T follicular helper cell (primary cell): ENCODE results near the gene CEBPE.

ENCODE experiments used
- DNase-seq: peaks from one replicate; pipeline ENCODE4 v3.0.0-alpha.2; 2020; ENCODE audit warnings: low read depth

CEBPE gene

GRCh38 chr14:23102801-23103200 lies 16.3 kb downstream of the CEBPE start:
- no peak for DNase-seq

GRCh38 chr14:23101986-23102625 lies 16.9 kb downstream of the CEBPE start:
- DNase-seq: no peak

DNA sequence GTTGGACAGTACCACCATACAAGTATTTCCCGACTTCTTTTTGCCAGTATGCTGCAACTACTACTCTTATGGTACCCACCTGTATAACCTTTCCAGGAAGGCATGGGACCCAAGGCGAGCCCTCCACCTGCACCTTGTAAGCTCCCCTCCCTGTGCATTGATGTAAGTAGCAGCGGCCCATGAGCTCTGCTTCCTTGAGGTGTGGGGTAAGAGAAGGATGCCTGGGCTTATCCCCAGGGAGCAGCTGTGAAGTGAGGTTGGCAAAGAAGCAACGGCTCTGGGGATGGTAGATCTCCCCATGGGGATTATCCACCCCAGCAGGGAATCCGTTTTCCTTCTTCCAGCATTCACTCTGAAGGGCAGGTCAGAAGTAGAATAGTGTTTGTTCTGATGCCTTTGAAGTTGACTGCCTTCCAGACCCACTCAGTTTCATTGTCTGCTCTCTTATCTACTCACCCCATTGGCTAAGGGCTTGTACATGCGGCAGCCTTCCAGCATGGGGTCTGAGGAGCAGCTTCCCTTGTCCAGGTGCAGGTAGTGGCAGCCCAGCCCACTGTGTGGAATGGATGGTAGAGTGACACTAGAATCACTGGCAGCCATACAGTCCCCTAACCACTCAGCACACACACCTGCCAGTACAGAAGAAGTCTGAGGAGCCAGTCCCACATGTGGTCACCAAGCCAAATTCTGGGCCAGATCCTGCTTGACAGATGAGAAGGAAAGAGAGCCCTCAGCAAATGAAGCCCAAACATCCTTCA lies 17.7 kb downstream of the CEBPE start:
- DNase-seq: no peak

- DNase-seq: no peak
Measured at GRCh38 chr14:23099212-23099861, 19.7 kb downstream of the CEBPE start.

DNA sequence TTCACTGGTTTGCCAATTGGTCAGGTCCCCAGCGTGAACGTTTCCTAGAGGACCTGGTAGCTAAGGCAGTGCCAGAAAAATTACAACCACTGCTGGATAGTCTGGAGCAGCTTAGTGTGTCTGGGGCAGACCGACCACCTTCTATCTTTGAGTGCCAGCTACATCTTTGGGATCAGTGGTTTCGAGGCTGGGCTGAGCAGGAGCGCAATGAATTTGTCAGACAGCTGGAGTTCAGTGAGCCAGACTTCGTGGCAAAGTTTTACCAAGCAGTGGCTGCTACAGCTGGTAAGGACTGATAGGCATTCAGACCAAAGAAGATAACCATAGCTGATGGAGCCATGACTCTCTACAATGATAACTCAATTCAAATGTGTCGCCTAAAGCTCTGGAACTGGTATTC lies 21.3 kb downstream of the CEBPE start:
- DNase-seq: no peak

DNA sequence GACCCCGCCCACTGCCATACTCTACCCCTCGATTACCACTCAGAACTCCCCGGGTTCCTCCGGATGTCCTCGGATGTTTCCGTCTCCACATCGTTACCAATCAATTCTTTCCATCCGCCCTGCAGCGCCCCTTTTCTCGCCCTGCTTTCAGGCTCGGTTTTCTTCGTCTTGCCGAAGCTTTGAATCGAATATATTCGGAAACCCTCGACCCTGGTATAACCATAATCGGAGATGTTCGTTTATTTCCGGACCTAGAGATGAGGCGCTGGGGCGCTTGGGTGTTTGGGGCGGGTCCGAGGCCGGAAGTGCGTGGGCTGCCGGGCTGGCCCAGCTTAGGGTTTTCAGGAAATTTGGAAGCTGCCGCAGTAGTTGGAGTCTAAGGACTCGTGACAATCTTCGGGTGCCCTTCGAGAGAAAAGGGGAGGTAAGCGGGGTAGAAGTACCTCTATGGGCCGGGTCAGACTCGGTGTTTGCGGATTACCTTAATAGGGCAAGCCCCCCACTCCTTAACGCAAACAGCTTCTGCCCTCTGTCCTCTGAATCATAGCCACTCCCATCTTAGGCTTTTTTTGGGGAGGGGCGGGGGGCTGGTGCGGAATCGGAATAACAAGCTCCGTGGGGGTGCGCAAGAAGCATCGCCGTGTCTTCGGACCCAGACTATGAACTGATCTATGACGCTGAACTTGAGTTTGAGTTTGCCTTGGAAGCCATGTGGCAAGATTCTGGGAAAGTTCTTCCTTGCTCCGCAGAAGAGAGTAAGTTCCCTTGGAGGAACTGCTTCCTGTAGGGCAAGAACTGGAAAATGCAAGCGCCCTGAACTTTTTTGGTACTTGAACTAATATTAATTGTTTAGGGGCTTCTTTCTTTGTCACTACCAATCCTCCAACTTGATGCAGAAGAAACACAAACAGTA lies 23.6 kb downstream of the CEBPE start, which contains the start of gene C14orf119:
Gene C14orf119, plus strand, starts transcription at position 310 of the 913 bp plus-strand sequence. CDS start 2,154 bp downstream, outside the sequence.
- DNase-seq: peak; percentile 99

- DNase-seq: no peak
Measured at GRCh38 chr14:23094666-23095195, 24.3 kb downstream of the CEBPE start, which contains the start of gene ACIN1. ACIN1 (minus strand) TSS chr14:23095136; CDS start chr14:23095112, 24 bp downstream.

DNA sequence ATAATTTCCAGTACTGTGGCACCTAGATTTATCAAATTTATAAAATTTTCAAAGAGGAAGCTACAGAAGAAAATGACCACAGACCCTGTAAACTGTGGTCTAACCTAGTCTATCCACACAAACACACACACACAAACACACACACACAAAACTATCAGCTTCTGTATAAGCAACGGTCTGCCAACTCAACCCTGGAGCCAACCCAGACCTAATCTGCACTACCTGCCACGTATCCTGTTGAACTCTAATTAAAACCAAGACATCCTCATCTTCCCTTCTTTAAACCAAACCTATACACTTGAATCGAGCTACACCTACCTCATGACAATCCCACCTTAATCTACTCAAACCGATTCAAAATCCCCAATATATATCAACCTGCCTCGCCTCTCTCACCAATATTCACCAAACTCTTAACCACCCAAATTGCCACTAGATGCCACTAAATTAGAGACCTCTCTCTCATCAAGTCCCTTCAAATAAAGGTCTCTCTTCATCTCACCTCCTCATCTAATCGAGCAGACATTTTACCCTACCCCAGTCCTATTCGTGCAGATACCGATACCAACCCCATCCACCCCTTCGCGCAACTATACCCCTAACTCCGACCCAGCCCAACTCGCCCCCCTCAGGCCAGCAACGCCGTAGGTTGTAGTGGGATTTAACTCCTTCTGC lies 24.9 kb downstream of the CEBPE start:
- DNase-seq: no peak

DNA sequence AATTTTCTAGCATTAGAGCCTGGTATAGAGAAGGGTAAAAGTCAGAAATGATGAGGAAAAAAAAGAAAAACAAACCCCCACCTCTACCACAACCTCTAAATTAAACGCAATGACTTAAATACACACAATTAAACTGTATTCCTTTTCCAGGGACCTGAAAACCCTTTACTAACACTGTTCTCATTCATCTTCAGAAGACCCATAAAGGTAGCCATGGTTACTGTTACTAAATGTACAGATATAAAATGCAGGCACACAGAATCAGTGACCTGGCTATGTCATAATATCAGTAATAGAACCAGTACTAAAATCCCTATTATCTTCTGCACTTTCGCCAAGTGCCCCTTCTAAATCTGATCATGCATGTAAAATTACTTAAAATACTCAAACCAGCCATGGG lies 25.5 kb downstream of the CEBPE start:
- DNase-seq: no peak

DNA sequence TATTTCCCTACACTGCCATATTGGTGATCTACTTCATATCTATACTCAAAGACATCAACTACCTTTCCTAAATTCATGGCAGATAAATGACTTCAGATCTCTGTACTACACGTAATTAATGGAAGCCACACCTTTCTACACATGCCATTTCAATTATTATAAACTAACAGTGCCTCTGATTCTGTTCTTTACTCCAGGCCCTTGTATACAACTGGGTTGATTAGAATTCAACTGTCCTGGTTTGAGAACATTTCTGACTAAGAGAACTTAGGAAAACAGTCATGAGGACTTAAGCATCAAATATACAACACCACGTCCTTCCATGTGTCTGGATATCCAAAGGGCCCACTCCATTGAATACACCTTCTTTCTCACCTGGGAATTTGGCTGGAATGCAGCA lies 26.0 kb downstream of the CEBPE start:
- DNase-seq: no peak

GRCh38 chr14:23091294-23092225 lies 27.5 kb downstream of the CEBPE start:
- DNase-seq: no peak

- no peak for DNase-seq
Measured at GRCh38 chr14:23090254-23090636, 28.8 kb downstream of the CEBPE start.

DNA sequence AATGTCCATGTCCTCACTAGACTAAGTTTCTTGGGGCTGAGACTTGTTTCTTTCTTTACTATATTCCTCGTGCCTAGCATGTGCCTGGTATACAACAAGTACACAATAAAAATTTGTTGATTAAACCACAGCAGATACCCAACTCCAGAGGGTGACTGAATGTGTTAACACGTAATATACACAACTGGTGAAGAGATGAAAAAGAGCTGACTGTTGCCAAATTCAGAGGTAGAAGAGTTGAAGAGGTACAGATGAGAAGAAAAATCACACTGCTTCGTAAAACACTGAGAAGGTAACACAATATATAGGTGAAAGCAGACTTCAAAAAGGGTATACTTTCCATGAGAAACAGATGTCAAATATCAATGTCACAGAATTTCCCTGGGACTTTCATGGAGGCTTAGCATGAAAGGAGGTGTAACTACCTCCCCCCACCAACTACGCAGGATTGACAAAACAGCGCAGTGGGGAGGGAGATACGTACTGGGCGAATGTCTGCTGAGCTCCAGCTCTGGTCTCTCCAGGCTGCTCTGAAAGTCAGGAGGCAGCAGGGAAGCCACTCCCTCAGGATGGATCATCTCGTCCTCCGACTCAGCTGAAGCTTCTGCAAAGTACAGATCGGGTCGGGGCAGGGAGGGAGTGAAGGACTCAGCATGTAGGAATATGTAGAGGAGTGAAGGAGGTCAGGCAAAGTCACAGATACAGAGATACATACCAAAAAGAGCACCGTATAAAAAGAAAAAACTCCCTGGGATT lies 29.4 kb downstream of the CEBPE start:
- no peak for DNase-seq

DNA sequence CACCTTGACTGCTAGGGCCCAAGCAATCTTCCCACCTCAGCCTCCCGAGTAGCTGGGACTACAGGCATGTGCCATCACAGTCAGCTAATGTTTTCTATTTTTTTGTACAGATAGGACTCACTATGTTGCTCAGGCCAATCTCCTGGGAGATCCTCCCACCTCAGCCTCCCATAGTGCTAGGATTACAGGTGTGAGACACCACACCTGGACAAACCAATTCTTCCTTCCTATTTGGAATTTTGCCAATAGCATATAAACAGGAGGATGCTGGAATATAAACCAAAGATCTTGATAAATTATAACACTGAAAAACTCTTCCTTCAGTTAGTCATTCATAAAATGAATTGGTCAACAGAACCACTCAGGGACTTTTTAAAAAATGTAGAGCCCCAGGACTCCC lies 32.5 kb downstream of the CEBPE start:
- DNase-seq: no peak

DNA sequence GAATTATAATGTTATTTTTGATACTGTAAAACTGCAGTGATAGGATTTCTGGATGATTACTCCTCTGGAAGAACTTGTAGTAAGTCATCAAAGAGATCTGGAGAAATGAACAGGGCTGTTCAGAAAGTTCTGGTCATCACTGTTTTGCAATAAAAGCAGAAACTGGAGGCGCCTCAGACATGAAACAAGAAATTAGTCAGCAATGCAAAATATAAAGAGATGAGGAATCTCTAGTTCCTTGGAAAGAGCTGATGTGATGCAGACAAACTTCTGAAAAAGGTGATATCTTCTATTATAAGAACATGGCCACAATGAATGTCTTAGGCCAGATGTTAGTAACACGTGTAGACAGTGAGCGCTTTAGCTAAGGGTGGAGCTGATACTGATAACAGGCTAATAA lies 33.6 kb downstream of the CEBPE start:
- no peak for DNase-seq

GRCh38 chr14:23080474-23080873 lies 38.6 kb downstream of the CEBPE start:
- DNase-seq: no peak

DNA sequence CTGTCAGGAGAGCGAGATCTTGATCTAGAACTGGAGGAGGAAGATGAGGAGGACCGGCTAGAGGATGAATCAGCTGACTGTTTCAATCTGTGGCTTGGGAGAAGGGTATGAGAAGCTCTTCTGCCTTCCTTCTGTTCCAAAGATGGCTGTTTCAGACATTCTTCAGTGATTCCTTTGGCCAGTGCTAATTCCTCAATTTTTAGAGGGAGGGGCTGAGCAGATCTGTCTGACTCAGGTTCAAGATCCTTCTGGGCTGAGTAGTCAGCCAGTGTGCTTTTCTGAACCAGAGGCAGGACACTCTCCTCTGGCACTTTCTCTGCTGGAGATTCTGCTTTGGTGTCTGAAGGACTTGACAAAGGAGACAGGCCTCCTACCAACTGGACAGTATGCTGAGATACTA lies 39.3 kb downstream of the CEBPE start:
- DNase-seq: no peak

DNA sequence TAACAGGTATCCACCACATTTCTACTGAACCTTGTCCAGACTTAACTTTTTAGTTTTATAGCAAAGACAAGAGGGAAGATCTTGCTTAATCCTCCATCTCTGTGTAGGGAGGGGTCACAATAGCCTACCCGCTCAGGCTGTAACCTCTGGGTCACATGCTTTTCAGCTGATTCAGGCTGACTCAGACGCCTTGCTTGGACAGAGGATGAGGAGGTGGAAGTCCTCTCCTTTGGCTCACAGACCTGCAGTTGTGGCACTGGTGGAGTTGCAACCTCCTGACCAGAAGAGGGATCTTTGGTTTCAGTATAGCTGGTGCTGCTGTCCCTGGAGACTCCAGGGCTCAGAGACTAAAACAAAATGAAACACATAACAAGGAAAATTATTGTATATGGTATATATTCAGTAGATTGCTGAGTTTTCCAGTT lies 40.4 kb downstream of the CEBPE start:
- no peak for DNase-seq

DNA sequence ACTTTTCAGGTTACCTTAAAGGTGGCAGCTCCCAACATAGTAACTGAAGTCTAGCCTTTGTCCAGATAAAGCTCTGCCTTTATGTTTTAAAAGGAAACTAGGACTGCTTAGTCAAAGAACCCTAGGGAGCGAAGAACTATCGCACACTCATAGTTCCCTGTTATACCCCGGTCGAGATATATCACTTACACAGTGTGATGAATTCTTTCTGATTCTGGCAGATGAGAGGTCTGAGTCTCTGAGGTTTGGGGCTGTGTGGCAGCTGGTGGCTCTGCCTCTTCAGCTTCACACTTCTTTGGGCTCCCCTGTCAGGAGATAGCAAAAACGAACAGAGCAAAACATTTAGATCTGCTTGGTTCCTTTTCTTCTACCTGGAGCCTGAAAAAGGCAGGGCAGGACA lies 41.1 kb downstream of the CEBPE start:
- no peak for DNase-seq
